ENCODE data around the gene MOGAT2. TPM values are rescaled to one million over a fixed set of nuclear protein-coding genes. Genes with fewer than 3 reads are reported as not detected.

Gene MOGAT2
- total and polyA plus RNA-seq, 2 of the 13 experiments (the other 11 are each of a cell fraction or from before 2014, with no cell fraction given) = 27.2 to 27.8 TPM

- TF ChIP-seq FOXA3 (CRISPR knock-in tag; IDR thresholded peaks at IDR 0.05) (no peak), ZNF577 (CRISPR knock-in tag; IDR thresholded peaks at IDR 0.05; ENCODE audit: borderline replicate concordance, low read depth) (no peak), RFX5 (IDR thresholded peaks at IDR 0.05; ENCODE audit: low read depth, low read length) (no peak), ZNF780A (CRISPR knock-in tag; IDR thresholded peaks at IDR 0.05) (no peak), MAFF (IDR thresholded peaks at IDR 0.05; ENCODE audit: low read depth, low read length) (no peak), RBFOX2 (IDR thresholded peaks at IDR 0.05; ENCODE audit: low read depth, low read length) (no peak), GMEB2 (CRISPR knock-in tag; IDR thresholded peaks at IDR 0.05; ENCODE audit: low read depth) (no peak), RAD21 (CRISPR knock-in tag; IDR thresholded peaks at IDR 0.05) (no peak), TEAD3 (CRISPR knock-in tag; optimal IDR thresholded peaks at IDR 0.05; ENCODE audit: borderline replicate concordance) (peak; percentile 25)
Observed at GRCh38 chr11:75766443-75767227, 49.0 kb downstream of the MOGAT2 start (continued).

GRCh38 chr11:75767228-75767572 lies 49.6 kb downstream of the MOGAT2 start:
- in situ Hi-C loops (cut with HindIII; ENCODE audit: extremely low pct_ligation_motif_present, low pct_unique_long_range_greater_than_20kb) = loop anchor here (5.0 kb wide), 2 partner anchors 50 to 170 kb away; partner anchors contain the start of gene MOGAT2
- H3K27ac ChIP-seq (ENCODE audit: extremely low read length, insufficient read depth, low read length) = no peak overlapping the region
- no peak overlapping the region for H3K9ac ChIP-seq (ENCODE audit: insufficient read depth, low read depth, low read length)
- no peak overlapping the region for H3K4me3 ChIP-seq (replicated peaks in 1 of 3; ENCODE audit: insufficient read depth in 1 of 3, low read depth in 2 of 3, low read length in 3 of 3)
- peaks cover 32% of the 10 kb centered on the region for H3K79me2 ChIP-seq (ENCODE audit: insufficient read depth, low read length)
- H3K36me3 ChIP-seq (replicated peaks in 1 of 2; ENCODE audit: control insufficient read depth in 1 of 2, insufficient read depth in 2 of 2, low read length in 2 of 2) = no peaks in the 10 kb centered on the region
- H3K27me3 ChIP-seq (ENCODE audit: control insufficient read depth in 1 of 2, insufficient read depth in 2 of 2, low read length in 2 of 2) = no peaks in the 10 kb centered on the region
- FAIRE-seq = peak; percentile 36
- TF ChIP-seq SPEN (CRISPR knock-in tag; IDR thresholded peaks at IDR 0.05; ENCODE audit: low read depth) (no peak), ZFX (CRISPR knock-in tag; IDR thresholded peaks at IDR 0.05; ENCODE audit: low read depth) (peak; percentile 10; the same call in 1 of the 2 replicates)
- no peak for ATAC-seq
- ChIA-PET CTCF (ENCODE audit: low intra/inter-chr PET ratio, low total read pairs) (interaction anchor here (2.7 to 3.6 kb wide), 2 partner anchors 44 to 61 kb away, joined by 19 to 38 read pairs; no protein-coding TSS in a partner anchor), POLR2A (interaction anchor here (0.7 to 1.8 kb wide), 3 partner anchors 17 to 45 kb away, joined by 3 to 7 read pairs (median 3); no protein-coding TSS in a partner anchor)
- no peak for DNase-seq (ENCODE audit: low spot score)
- H3K9me3 ChIP-seq (ENCODE audit: low read length) = no peaks in the 10 kb centered on the region
- 87% methylated on average over 6 of the region's 6 CpGs for WGBS (ENCODE audit: low lambda C conversion rate)
- BruUV-seq (replicated peaks) = no TSS peak
- intact Hi-C loops (cut with micrococcal nuclease; ENCODE audit: unreplicated experiment) = loop anchor here (5.0 kb wide), 1 partner anchor 35 kb away; no protein-coding TSS in a partner anchor
- H4K20me1 ChIP-seq (ENCODE audit: insufficient read depth, low read length) = no peaks in the 10 kb centered on the region
- peaks cover 82% of the 10 kb centered on the region for H3K4me1 ChIP-seq (ENCODE audit: insufficient read depth, low read length)
- no peak overlapping the region for H3K4me2 ChIP-seq (ENCODE audit: low read depth, low read length)
- H2AFZ ChIP-seq (ENCODE audit: low read length) = no peak overlapping the region
